GM12878 (cell line): ENCODE data around the gene NACA. TPM values are rescaled to one million over a fixed set of nuclear protein-coding genes. Genes with fewer than 3 reads are reported as not detected.

Source experiments
- ASH2L ChIP-seq: fragments of 300-600, 200-600 bp; sonication (generic); IDR thresholded peaks from 2 replicates; pipeline ENCODE4 v1.6.1; 2017; ENCODE audit warnings: low read depth, mild to moderate bottlenecking, borderline replicate concordance
- ATF2 ChIP-seq: IDR thresholded peaks from 2 replicates; pipeline ENCODE4 v1.6.1; 2012; ENCODE audit warnings: low read length, inconsistent platforms
- FOS ChIP-seq: IDR thresholded peaks from 3 replicates; pipeline ENCODE4 v1.6.1; 2011; ENCODE audit warnings: borderline replicate concordance; ENCODE audit not compliant: insufficient read length; ENCODE audit errors: extremely low read depth
- IKZF2 ChIP-seq, 2 experiments: fragments of 450-650 bp; IDR thresholded peaks; 2 replicates each; pipeline ENCODE4 v1.6.1; 2017; ENCODE audit warnings: mild to moderate bottlenecking in 2 of 2, moderate library complexity in 2 of 2
- JUNB ChIP-seq: IDR thresholded peaks from 2 replicates; pipeline ENCODE4 v1.6.1; 2016; ENCODE audit warnings: antibody characterized with exemption, mild to moderate bottlenecking
- LARP7 ChIP-seq: fragments of 450-650 bp; IDR thresholded peaks from 2 replicates; pipeline ENCODE4 v1.6.1; 2017; ENCODE audit warnings: mild to moderate bottlenecking
- MLLT1 ChIP-seq: fragments of 450-650 bp; IDR thresholded peaks from 2 replicates; pipeline ENCODE4 v1.6.1; 2016; ENCODE audit warnings: mild to moderate bottlenecking
- NBN ChIP-seq: fragments of 450-650 bp; IDR thresholded peaks from 2 replicates; pipeline ENCODE4 v1.6.1; 2016
- RAD51 ChIP-seq: fragments of 450-650 bp; IDR thresholded peaks from 2 replicates; pipeline ENCODE4 v1.6.1; 2016; ENCODE audit warnings: moderate library complexity, mild to moderate bottlenecking, inconsistent platforms
- RCOR1 ChIP-seq: conservative IDR thresholded peaks from 2 replicates; pipeline ENCODE4 v1.6.1; 2012; ENCODE audit warnings: low read depth, low read length, improper control_type of control experiment
- SMAD1 ChIP-seq: fragments of 450-650 bp; IDR thresholded peaks from 2 replicates; pipeline ENCODE4 v1.6.1; 2018; ENCODE audit warnings: mild to moderate bottlenecking, low read depth; ENCODE audit not compliant: partially characterized antibody
- SREBF1 ChIP-seq: IDR thresholded peaks from 2 replicates; pipeline ENCODE4 v1.6.1; 2012; ENCODE audit warnings: mild to moderate bottlenecking, low read length
- SRF ChIP-seq, 2 experiments: IDR thresholded peaks; 2 replicates each; pipeline ENCODE4 v1.6.1; 2011; ENCODE audit warnings: low read depth in 2 of 2, low read length in 2 of 2, mild to moderate bottlenecking in 1 of 2, moderate library complexity in 1 of 2
- SUPT20H ChIP-seq: IDR thresholded peaks from 2 replicates; pipeline ENCODE4 v1.6.1; 2011; ENCODE audit warnings: low read depth, mild to moderate bottlenecking, low read length, moderate library complexity, borderline replicate concordance; ENCODE audit not compliant: control insufficient read depth
- SUZ12 ChIP-seq: fragments of 200-600 bp; sonication (generic); IDR thresholded peaks from one replicate; pipeline ENCODE4 v1.6.1; 2018; ENCODE audit warnings: antibody characterized with exemption, mild to moderate bottlenecking; ENCODE audit not compliant: unreplicated experiment
- YY1 ChIP-seq: IDR thresholded peaks from 2 replicates; pipeline ENCODE4 v1.6.1; 2011; ENCODE audit warnings: low read depth, mild to moderate bottlenecking, low read length
- ZNF687 ChIP-seq: fragments of 450-650 bp; IDR thresholded peaks from 2 replicates; pipeline ENCODE4 v1.6.1; 2017; ENCODE audit warnings: mild to moderate bottlenecking, moderate library complexity
- ZZZ3 ChIP-seq: IDR thresholded peaks from 2 replicates; pipeline ENCODE4 v1.6.1; 2011; ENCODE audit warnings: low read depth; ENCODE audit not compliant: control insufficient read depth, insufficient read length
- polyA plus RNA-seq, 11 experiments: library from polyadenylated mRNA; depleted of rRNA in 4 of 11; unstranded in 6 of 11; stranded (reverse) in 5 of 11; fragments of >200 nt; fragmentation: Nextera tagmentation in 4 of 11; fragmentation: Illumina TruSeq in 1 of 11; extraction: Ambion mirVana in 4 of 11; extraction: Trizol in 1 of 11; gene quantifications; 1 replicate in 1 of 11; 2 replicates in 10 of 11; pipeline versions ENCODE4 v1.2.1 to v1.2.3, GENCODE V29; 2011 to 2016; ENCODE audit warnings: inconsistent platforms in 2 of 11, missing spikeins in 2 of 11, low read depth in 1 of 11
- total RNA-seq, 4 experiments: library from RNA; depleted of rRNA in 3 of 4; stranded (reverse); fragments of >200 nt in 3 of 4; fragmentation: Illumina TruSeq in 1 of 4; extraction: Trizol in 1 of 4; gene quantifications; 2 replicates each; pipeline versions ENCODE4 v1.2.1 to v1.2.3, GENCODE V29; 2013 to 2021
- TF ChIP-seq, protein P1 (sequence below): fragments of 450-650 bp; IDR thresholded peaks from 2 replicates; pipeline ENCODE4 v1.6.1; 2016; ENCODE audit warnings: mild to moderate bottlenecking

Gene NACA
- total and polyA plus RNA-seq, 10 of the 15 experiments (the other 5 are each of a cell fraction or from before 2014, with no cell fraction given), result 1,181 to 2,782 (median 1,905) TPM

- TF ChIP-seq SUPT20H (no peak), SMAD1 (no peak), ZZZ3 (no peak), SRF (IDR thresholded peaks at IDR 0.05; ENCODE audit: low read depth in 2 of 2, low read length in 2 of 2) (no peak), RCOR1 (no peak), LARP7 (peak; percentile 85), JUNB (no peak), SUZ12 (no peak), SREBF1 (peak; percentile 77), NBN (0 out of 2 replicates have a peak, but pooled peaks have one; percentile 74), MLLT1 (peak; percentile 33; the same call in 1 of the 2 replicates), ATF2 (no peak), FOS (no peak), ZNF687 (peak; percentile 37; the same call in 1 of the 2 replicates), ASH2L (no peak), YY1 (peak; percentile 85), IKZF2 (IDR thresholded peaks at IDR 0.05) (peak; percentile 45 to 65; a peak in 3 of 4 replicates), RAD51 (no peak)
- TF ChIP-seq, protein P1, sequence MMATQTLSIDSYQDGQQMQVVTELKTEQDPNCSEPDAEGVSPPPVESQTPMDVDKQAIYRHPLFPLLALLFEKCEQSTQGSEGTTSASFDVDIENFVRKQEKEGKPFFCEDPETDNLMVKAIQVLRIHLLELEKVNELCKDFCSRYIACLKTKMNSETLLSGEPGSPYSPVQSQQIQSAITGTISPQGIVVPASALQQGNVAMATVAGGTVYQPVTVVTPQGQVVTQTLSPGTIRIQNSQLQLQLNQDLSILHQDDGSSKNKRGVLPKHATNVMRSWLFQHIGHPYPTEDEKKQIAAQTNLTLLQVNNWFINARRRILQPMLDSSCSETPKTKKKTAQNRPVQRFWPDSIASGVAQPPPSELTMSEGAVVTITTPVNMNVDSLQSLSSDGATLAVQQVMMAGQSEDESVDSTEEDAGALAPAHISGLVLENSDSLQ, result no peak
Observed at GRCh38 chr12:56751712-56752598, 26.9 kb upstream of the NACA start, which contains the start of gene PRIM1 (continued).
